ENCODE results near the gene COL23A1.
"Not testable (repeated sequence)": the region's sequence is repeated elsewhere in the genome, so short reads cannot be mapped to it uniquely, and the experiment has no call there.

The COL23A1 gene

GRCh38 chr5:178499352-178499751 is 90.8 kb downstream of the COL23A1 start:
- DNase-seq = no peak

- no peak for DNase-seq
These were observed 93.6 kb downstream of the COL23A1 start for GRCh38 chr5:178496642-178497041.

- DNase-seq = no peak
These were observed 94.0 kb downstream of the COL23A1 start for GRCh38 chr5:178496214-178496613.

- no peak for DNase-seq
These were observed 94.5 kb downstream of the COL23A1 start for GRCh38 chr5:178495706-178496105.

- no peak for DNase-seq
These were observed 97.9 kb downstream of the COL23A1 start for GRCh38 chr5:178492278-178492677.

- no peak for DNase-seq
These were observed 99.1 kb downstream of the COL23A1 start for GRCh38 chr5:178490935-178491652.

GRCh38 chr5:178489271-178489976 is 100.8 kb downstream of the COL23A1 start:
- DNase-seq = no peak

- DNase-seq = no peak
These were observed 101.5 kb downstream of the COL23A1 start for GRCh38 chr5:178488696-178489095.

- no peak for DNase-seq
These were observed 102.1 kb downstream of the COL23A1 start for GRCh38 chr5:178487911-178488600.

GRCh38 chr5:178486878-178487512 is 103.2 kb downstream of the COL23A1 start:
- not testable (repeated sequence) for DNase-seq

GRCh38 chr5:178486239-178486641 is 104.0 kb downstream of the COL23A1 start:
- DNase-seq = no peak

GRCh38 chr5:178483620-178484019 is 106.6 kb downstream of the COL23A1 start:
- DNase-seq = peak; percentile 33 to 47

- no peak for DNase-seq
These were observed 110.9 kb downstream of the COL23A1 start for GRCh38 chr5:178479261-178479660.

GRCh38 chr5:178478370-178478769 is 111.8 kb downstream of the COL23A1 start:
- no peak for DNase-seq

GRCh38 chr5:178477802-178478201 is 112.4 kb downstream of the COL23A1 start:
- no peak for DNase-seq

GRCh38 chr5:178476972-178477754 is 113.0 kb downstream of the COL23A1 start:
- no peak for DNase-seq

- no peak for DNase-seq
These were observed 113.7 kb downstream of the COL23A1 start for GRCh38 chr5:178476531-178476930.

GRCh38 chr5:178475422-178475821 is 114.8 kb downstream of the COL23A1 start:
- DNase-seq = no peak

GRCh38 chr5:178474562-178475184 is 115.5 kb downstream of the COL23A1 start:
- DNase-seq = no peak

GRCh38 chr5:178473854-178474253 is 116.3 kb downstream of the COL23A1 start:
- DNase-seq = no peak

- no peak for DNase-seq
These were observed 118.1 kb downstream of the COL23A1 start for GRCh38 chr5:178472138-178472537.

GRCh38 chr5:178471711-178472110 is 118.5 kb downstream of the COL23A1 start:
- DNase-seq = no peak

Data from activated T-cell treated with anti-CD3 and anti-CD28 coated beads, Interleukin-2, amount 50 U/mL, for 48 hours (primary cell).